Psoas muscle (tissue), 8 donors: ENCODE measurements around the gene TRIM59. TPM values are rescaled to one million over a fixed set of nuclear protein-coding genes. Genes with fewer than 3 reads are reported as not detected.
"Not testable (repeated sequence)": the region's sequence is repeated elsewhere in the genome, so short reads cannot be mapped to it uniquely, and the experiment has no call there.

Experiments
- ATAC-seq, 4 donors: fragments of 200-7000 bp; cut with Tn5 transposase; one replicate each; pipeline ENCODE4 v1.9.1; 2020; ENCODE audit warnings: moderate library complexity in 3 of 4, mild to moderate bottlenecking in 2 of 4
- DNase-seq, 2 donors: peaks; one replicate each; pipeline ENCODE4 v3.0.0-alpha.2; 2020
- H3K27ac ChIP-seq: fragments of 200-600 bp; one replicate; pipeline ENCODE4 v1.8.0; 2022
- H3K27me3 ChIP-seq, 3 donors: fragments of 200-600 bp in 1 of 3; one replicate each; pipeline versions ENCODE4 v1.6.1 to v1.8.0; 2013 to 2022; ENCODE audit warnings: low read length in 2 of 3, mild to moderate bottlenecking in 2 of 3, moderate library complexity in 1 of 3; ENCODE audit not compliant: insufficient read depth in 3 of 3
- H3K36me3 ChIP-seq, 2 donors: fragments of 200-600 bp in 1 of 2; one replicate each; pipeline versions ENCODE4 v1.6.1 to v1.8.0; 2013 to 2022; ENCODE audit warnings: low read depth in 1 of 2, mild to moderate bottlenecking in 1 of 2, moderate library complexity in 1 of 2; ENCODE audit not compliant: insufficient read depth in 1 of 2
- H3K4me1 ChIP-seq: fragments of 200-600 bp; one replicate; pipeline ENCODE4 v1.8.0; 2022
- H3K4me3 ChIP-seq: fragments of 200-600 bp; one replicate; pipeline ENCODE4 v1.8.0; 2022; ENCODE audit warnings: mild to moderate bottlenecking
- H3K9me3 ChIP-seq: fragments of 200-600 bp; one replicate; pipeline ENCODE4 v1.8.0; 2022
- WGBS, 3 donors: extraction: QIAGEN DNeasy Blood & Tissue Kit; methylation state at CpG; one replicate each; pipeline versions ENCODE4 v1.1.6 to v1.1.7; 2013; 5-methylcytosine and 5-hydroxymethylcytosine counted together
- intact Hi-C, 2 donors: fragments of 100-400 bp; cut with DNase I; formaldehyde crosslinking; loops; one replicate each; pipeline versions ENCODE4 v1.11.0 to v1.14.2; 2022
- polyA plus RNA-seq, 3 donors: library from polyadenylated mRNA; stranded (reverse); fragments of 200-250 nt; gene quantifications; one replicate each; pipeline ENCODE4 v1.2.3, GENCODE V29; 2013
- total RNA-seq, 4 donors: library from RNA; stranded (reverse); fragmentation: NEBNext Ultra II Directional in 2 of 4; extraction: Animal tissue kit (Norgen Biotek cat#: 25700) in 2 of 4; gene quantifications; one replicate each; pipeline versions ENCODE4 v1.2.1 to v1.2.4, GENCODE V29; 2021 to 2023
- TF ChIP-seq, protein P1 (sequence below): fragments of 200-600 bp; IDR thresholded peaks from one replicate; pipeline ENCODE4 v1.8.0; 2022; ENCODE audit warnings: antibody characterized with exemption
- donor health status: healthy with polysubstance abuse.
- donor health status: DM: no; HTN: no; CAD: no; lungs with moderate emphysema.
- donor health status: Bipolar disorder and iron deficiency.
- donor health status: healthy.
- donor health status: DM: yes; HTN: yes; CAD: no.
- donor health status: DM: no; HTN: no; CAD: no.
- donor health status: DM: no; HTN: no; CAD: no.
- donor health status: DM: yes; HTN: yes; CAD: no.

Gene TRIM59
- total and polyA plus RNA-seq, 7 donors = 0.05 to 0.81 (median 0.21) TPM

DNA sequence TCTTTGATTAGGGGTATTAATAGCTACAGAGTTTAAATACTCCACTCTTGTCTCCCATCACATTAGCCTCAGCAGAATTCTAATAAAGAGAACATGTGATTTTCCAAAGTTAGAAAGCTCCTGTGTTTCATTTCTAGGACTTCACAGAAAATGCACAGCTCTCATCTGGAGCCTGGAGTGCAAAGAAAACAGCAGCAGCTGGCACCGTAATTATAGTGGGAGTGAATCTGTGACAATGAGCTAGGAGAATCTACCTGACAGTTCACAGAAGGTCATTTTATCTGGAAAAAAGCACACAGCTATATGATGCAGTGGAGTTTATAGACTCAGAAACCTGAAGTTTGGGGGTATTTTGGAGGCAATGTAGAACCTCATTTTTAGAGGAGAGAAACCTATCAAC lies 5.4 kb upstream of the TRIM59 start:
- DNase-seq (no peak), ATAC-seq (no peak)
- H3K4me1 ChIP-seq = peaks cover 3% of the 10 kb centered on the region
- no peak overlapping the region for H3K27ac ChIP-seq
- TF ChIP-seq, protein P1, sequence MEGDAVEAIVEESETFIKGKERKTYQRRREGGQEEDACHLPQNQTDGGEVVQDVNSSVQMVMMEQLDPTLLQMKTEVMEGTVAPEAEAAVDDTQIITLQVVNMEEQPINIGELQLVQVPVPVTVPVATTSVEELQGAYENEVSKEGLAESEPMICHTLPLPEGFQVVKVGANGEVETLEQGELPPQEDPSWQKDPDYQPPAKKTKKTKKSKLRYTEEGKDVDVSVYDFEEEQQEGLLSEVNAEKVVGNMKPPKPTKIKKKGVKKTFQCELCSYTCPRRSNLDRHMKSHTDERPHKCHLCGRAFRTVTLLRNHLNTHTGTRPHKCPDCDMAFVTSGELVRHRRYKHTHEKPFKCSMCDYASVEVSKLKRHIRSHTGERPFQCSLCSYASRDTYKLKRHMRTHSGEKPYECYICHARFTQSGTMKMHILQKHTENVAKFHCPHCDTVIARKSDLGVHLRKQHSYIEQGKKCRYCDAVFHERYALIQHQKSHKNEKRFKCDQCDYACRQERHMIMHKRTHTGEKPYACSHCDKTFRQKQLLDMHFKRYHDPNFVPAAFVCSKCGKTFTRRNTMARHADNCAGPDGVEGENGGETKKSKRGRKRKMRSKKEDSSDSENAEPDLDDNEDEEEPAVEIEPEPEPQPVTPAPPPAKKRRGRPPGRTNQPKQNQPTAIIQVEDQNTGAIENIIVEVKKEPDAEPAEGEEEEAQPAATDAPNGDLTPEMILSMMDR = no peak
- H3K4me3 ChIP-seq = no peak overlapping the region
- intact Hi-C loops = no loop called here
- H3K36me3 ChIP-seq = no peaks in the 10 kb centered on the region
- 53 to 69% (median 55%) methylated on average over 1 of the region's 1 CpG for WGBS, 3 donors
- no peaks in the 10 kb centered on the region for H3K9me3 ChIP-seq
- peaks cover 0 to 9% (median 4%) of the 10 kb centered on the region in 3 donors for H3K27me3 ChIP-seq

DNA sequence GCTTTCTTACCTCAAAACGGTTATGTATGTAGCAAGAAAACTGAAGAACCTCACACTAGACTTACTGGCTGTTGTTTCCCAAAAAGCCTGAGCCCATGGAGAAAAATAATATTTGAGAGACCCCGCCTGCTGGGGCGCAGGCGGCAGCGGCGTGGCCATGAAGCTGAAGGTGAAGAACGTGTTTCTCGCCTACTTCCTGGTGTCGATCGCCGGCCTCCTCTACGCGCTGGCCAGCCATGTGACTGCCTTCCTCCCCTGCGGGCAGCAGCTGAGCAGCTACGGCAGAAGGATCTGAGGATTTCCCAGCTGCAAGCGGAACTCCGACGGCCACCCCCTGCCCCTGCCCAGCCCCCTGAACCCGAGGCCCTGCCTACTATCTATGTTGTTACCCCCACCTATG lies 2.7 kb upstream of the TRIM59 start:
- DNase-seq, H3K9me3 ChIP-seq, H3K36me3 ChIP-seq, H3K4me3 ChIP-seq, H3K4me1 ChIP-seq, ATAC-seq, intact Hi-C loops, H3K27ac ChIP-seq: not testable (repeated sequence)
- peaks cover 0 to 31% (median 13%) of the 10 kb centered on the region in 3 donors for H3K27me3 ChIP-seq
- 92 to 97% (median 95%) methylated on average over 16 to 19 of the region's 19 CpGs for WGBS, 3 donors

DNA sequence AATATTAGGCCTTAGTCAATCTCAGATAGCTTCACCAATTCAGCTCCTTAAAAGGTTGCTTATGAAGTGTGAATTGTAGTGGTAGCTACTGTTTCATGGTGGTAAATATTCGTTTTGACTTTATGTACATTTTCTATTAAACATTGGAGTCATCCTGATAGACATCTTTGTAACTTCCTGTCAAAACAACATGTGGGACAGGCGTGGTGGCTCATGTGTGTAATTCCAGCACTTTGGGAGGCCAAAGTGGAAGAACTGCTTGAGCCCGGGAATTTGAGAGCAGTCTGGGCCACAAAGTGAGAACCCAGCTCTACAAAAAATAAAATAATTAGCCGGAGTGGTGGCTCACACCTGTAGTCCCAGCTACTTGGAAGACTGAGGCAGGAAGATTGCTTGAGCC lies 2.0 kb upstream of the TRIM59 start:
- DNase-seq (no peak), ATAC-seq (no peak)
- Histone ChIP-seq H3K27me3 (peaks cover 0 to 31% (median 13%) of the 10 kb centered on the region in 3 donors), H3K4me3 (no peak overlapping the region), H3K27ac (no peak overlapping the region), H3K4me1 (peaks cover 9% of the 10 kb centered on the region), H3K9me3 (no peaks in the 10 kb centered on the region), H3K36me3 (no peaks in the 10 kb centered on the region)
- intact Hi-C loops = no loop called here
- TF ChIP-seq, protein P1 = no peak
- 89 to 91% (median 90%) methylated on average over 4 of the region's 4 CpGs for WGBS, 3 donors

DNA sequence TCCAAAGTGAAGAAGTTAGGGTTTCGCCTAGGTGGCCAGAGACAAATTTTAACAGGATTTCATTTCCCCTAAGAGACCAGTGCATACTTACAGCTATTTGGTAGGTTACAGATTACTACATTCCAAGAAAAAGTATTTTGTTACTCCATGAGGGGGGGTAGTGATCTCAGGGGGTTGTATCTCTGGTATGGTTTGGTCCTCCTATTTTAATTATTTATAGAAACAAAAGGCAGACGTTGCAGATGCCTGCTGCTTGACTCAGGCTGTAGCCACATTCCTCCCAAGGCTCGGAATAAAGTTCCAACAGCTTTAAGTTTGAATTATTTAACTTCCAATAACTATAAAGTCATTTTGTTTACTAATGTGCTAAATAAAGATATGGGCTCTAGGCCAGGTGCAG lies 1.3 kb upstream of the TRIM59 start:
- intact Hi-C loops = no loop called here
- H3K4me3 ChIP-seq = no peak overlapping the region
- no peaks in the 10 kb centered on the region for H3K36me3 ChIP-seq
- H3K4me1 ChIP-seq = peaks cover 9% of the 10 kb centered on the region
- H3K27me3 ChIP-seq = peaks cover 0 to 31% (median 13%) of the 10 kb centered on the region in 3 donors
- TF ChIP-seq, protein P1 = no peak
- ATAC-seq = no peak
- H3K27ac ChIP-seq = no peak overlapping the region
- H3K9me3 ChIP-seq = no peaks in the 10 kb centered on the region
- DNase-seq = no peak
- WGBS, 3 donors = 52 to 60% (median 59%) methylated on average over 3 of the region's 3 CpGs

DNA sequence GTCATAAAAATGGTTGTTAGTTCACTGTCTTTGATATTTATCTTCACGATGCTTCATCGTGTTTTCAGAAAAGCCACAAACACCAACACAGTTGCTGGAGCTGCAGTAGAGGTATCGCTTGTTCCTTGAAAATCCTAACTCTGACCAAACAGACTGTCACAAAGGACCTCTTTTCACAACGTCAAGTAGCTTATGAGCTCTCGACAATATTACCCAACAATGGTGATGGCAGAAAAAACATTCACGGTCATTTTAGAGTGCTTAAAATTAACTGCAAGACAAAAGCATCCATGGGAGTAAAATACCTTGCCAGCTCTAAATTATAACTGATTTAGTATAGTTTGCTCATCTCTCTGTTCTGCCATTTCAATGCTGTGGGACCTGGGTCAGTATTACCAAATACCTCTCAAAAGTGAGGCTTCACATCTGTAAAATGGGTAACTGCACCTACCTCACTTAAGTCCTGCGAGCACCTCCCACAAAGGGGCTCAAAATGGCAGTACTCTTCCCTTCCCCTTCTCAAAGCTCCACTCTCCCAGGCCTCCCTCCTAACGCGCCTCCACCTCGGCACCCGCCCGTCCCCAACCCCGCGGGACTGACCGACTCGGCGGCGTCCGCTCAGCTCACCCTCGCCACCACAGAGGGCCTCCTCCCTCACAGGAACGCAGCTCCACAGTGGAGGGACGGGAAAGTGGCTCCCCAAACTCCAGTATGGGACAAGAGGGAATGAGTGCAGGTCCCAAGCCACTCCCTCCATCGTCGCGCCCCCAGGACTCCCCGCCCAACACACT lies 546 bp downstream of the TRIM59 start:
- no peak for DNase-seq
- Histone ChIP-seq H3K27me3 (peaks cover 0 to 31% (median 13%) of the 10 kb centered on the region in 3 donors), H3K9me3 (no peaks in the 10 kb centered on the region), H3K36me3 (no peaks in the 10 kb centered on the region), H3K4me3 (peak overlapping the region; percentile 58), H3K27ac (no peak overlapping the region), H3K4me1 (peaks cover 9% of the 10 kb centered on the region)
- TF ChIP-seq, protein P1 = no peak
- peak; percentile 7 to 33 (median 20) for ATAC-seq
- intact Hi-C loops = no loop called here
- WGBS, 3 donors = 3 to 5% (median 5%) methylated on average over 26 of the region's 26 CpGs
